ENCODE data around the gene CNNM3. TPM values are rescaled to one million over a fixed set of nuclear protein-coding genes. Genes with fewer than 3 reads are reported as not detected.

CNNM3 gene
- total RNA-seq, 6 experiments from 2014 or later, result 11.5 to 37.6 (median 21.6) TPM

DNA sequence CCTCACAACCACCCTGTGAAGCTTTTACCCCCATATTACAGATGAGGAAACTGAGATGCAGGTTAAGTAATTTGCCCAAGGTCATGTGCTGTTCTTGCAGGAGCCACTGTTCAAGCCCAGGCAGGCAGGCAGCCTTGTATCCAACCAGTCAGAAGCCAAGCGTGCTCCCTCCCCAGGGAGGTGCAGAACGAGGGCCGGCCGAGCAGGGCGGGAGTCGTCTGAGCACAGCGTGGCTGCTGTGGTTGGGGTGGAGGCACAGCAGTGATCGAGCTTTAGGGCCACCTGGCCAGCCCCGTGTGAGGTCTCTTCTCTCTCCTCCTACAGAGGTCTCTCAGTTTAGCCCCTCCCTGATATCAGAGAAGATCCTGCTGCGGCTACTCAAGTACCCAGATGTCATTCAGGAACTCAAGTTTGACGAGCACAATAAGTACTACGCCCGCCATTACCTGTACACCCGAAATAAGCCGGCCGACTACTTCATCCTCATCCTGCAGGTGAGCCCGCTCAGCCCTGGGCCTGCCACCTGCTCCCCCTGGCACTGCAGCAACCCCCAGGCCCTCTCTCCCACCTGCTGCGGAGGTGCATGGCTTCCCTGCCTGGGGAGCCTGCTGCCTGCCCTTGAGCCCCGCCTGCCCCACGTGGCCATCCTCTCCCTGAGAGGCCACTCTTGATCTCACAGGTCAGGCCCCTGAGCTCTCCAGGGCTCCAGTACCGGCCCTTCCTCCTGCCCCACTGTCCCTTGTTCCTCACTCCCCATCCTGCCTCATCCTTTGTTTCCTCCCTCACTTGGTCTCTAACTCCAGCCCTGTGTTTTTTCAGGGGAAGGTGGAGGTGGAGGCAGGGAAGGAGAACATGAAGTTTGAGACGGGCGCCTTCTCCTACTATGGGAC, 17.1 kb upstream of the CNNM3 start:
- Histone ChIP-seq H3K4me3 (no peak overlapping the region), H3K4me1 (peaks cover 0 to 6% (median 0%) of the 10 kb centered on the region in 4 donors), H3K36me3 (no peaks in the 10 kb centered on the region), H3K27me3 (no peaks in the 10 kb centered on the region), H3K9me3 (no peaks in the 10 kb centered on the region), H3K27ac (no peak overlapping the region)
- intact Hi-C loops (cut with DNase I), result no loop called here
- DNase-seq (no peak), ATAC-seq (no peak)
- WGBS (ENCODE audit: insufficient coverage, low coverage, low lambda C conversion rate, missing lambda C conversion rate), result 92% methylated on average over 9 of the region's 23 CpGs
- TF ChIP-seq, protein P1, sequence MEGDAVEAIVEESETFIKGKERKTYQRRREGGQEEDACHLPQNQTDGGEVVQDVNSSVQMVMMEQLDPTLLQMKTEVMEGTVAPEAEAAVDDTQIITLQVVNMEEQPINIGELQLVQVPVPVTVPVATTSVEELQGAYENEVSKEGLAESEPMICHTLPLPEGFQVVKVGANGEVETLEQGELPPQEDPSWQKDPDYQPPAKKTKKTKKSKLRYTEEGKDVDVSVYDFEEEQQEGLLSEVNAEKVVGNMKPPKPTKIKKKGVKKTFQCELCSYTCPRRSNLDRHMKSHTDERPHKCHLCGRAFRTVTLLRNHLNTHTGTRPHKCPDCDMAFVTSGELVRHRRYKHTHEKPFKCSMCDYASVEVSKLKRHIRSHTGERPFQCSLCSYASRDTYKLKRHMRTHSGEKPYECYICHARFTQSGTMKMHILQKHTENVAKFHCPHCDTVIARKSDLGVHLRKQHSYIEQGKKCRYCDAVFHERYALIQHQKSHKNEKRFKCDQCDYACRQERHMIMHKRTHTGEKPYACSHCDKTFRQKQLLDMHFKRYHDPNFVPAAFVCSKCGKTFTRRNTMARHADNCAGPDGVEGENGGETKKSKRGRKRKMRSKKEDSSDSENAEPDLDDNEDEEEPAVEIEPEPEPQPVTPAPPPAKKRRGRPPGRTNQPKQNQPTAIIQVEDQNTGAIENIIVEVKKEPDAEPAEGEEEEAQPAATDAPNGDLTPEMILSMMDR (IDR thresholded peaks at IDR 0.05), result no peak
- no peak for TF ChIP-seq POLR2A (IDR thresholded peaks at IDR 0.05)

DNA sequence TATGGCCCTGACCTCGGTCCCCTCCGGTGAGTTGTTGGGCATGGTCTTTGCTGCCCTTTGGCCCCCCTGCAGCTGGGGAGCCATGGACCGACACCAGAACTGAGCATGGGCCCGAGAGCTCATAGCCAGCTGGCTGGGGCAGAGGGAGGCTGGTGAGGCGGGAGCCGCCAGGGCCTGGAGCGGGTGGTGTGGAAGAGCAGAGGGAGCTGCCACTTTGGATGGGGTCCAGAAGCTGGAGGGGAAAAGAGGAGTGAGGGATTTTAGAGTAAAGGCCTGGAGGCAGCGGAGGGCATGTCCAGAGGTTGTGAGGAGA, 16.5 kb upstream of the CNNM3 start:
- Histone ChIP-seq H3K9me3 (no peaks in the 10 kb centered on the region), H3K36me3 (no peaks in the 10 kb centered on the region), H3K4me3 (no peak overlapping the region), H3K4me1 (peaks cover 0 to 6% (median 0%) of the 10 kb centered on the region in 4 donors), H3K27ac (no peak overlapping the region), H3K27me3 (no peaks in the 10 kb centered on the region)
- ATAC-seq (no peak), DNase-seq (no peak)
- intact Hi-C loops (cut with DNase I), result no loop called here
- WGBS (ENCODE audit: insufficient coverage, low coverage, low lambda C conversion rate, missing lambda C conversion rate), result 94% methylated on average over 8 of the region's 8 CpGs
- no peak for TF ChIP-seq POLR2A (IDR thresholded peaks at IDR 0.05)
- TF ChIP-seq, protein P1 (IDR thresholded peaks at IDR 0.05), result no peak

DNA sequence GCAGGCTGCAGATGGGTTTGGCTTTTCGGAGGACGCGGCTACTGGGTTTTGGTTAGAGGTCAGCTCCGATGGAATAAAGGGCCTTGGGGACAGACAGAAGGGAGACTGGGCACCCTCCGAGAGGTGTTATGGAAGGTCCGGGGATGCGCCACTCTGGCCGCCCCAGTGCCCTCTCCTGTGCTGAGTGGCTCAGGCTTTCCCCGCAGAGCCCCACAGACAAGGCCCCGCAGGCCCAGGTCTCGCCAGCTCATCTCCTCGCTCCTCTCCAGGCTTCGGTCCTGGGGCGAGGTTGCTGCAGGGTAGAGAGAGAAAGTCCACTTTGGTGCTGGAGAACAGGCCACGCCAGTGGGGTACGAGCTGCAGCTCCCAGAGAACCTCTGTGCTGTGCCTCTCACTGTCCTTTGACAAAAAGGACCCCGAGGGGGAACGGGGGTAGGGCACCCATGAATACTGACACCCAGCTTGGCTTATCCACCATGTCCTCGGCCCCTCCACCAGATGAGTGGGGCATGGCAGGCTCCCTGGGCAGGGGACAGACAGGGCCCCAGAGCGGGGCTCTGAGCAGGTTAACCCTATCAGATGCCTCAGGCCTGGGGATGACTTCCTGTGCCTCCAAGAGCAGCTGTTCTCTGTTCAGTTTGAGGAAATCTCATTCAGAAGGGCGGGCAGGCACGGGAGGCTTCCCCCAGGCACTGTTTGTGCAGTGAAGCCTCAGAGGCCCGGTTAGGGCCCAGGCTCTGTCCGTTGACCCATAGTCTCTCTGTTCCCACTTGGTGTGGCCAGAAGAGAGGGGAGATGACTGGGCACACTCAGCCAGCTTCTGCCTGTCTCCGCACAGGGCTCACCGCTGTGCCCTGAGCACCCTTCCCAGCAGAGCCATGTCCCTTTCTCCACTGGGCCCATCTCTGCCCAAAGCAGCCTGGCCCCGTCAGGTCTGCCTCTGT, 15.7 kb upstream of the CNNM3 start:
- no peak for DNase-seq
- no peak for TF ChIP-seq POLR2A (IDR thresholded peaks at IDR 0.05)
- TF ChIP-seq, protein P1 (IDR thresholded peaks at IDR 0.05), result no peak
- WGBS (ENCODE audit: insufficient coverage, low coverage, low lambda C conversion rate, missing lambda C conversion rate), result 92% methylated on average over 2 of the region's 27 CpGs
- Histone ChIP-seq H3K4me1 (peaks cover 0 to 6% (median 0%) of the 10 kb centered on the region in 4 donors), H3K27ac (no peak overlapping the region), H3K36me3 (no peaks in the 10 kb centered on the region), H3K27me3 (no peaks in the 10 kb centered on the region), H3K4me3 (no peak overlapping the region), H3K9me3 (no peaks in the 10 kb centered on the region)
- ATAC-seq, result no peak
- intact Hi-C loops (cut with DNase I), result no loop called here

DNA sequence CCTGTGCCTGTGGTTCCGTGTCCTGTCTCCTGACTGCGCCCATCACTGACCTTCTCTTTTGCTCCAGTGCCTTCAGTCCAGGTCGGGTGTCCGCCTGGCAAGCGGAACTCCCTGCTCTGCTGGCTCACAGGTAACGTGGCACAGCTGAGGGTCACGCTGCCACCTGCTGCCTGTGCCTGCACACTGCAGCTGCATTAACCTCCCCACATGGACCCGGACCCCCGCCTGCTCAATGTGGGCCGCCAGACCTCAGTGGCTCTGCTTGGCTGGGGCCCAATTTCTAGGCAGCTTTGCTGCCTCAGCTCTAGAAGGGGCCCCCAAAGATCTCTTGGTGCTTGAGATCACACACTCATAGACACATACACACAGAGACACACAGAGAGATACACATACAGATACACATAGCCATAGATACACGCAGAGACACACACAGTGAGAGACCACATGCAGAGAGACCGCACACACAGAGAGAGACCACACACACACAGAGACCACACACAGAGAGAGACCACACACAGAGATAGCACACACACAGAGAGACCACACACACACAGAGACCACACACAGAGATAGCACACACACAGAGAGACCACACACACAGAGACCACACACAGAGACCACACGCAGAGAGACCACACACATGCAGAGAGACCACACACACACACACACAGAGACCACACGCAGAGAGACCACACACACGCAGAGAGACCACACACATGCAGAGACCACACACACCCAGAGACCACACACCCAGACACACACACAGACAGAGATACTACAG, 14.9 kb upstream of the CNNM3 start:
- peak; percentile 98 to 100 (median 99) for ATAC-seq
- 19% methylated on average over 9 of the region's 15 CpGs for WGBS (ENCODE audit: insufficient coverage, low coverage, low lambda C conversion rate, missing lambda C conversion rate)
- intact Hi-C loops (cut with DNase I), result no loop called here
- no peaks in the 10 kb centered on the region for H3K36me3 ChIP-seq
- no peak overlapping the region for H3K27ac ChIP-seq
- no peaks in the 10 kb centered on the region for H3K9me3 ChIP-seq
- no peak overlapping the region for H3K4me3 ChIP-seq
- peak; percentile 84 to 92 (median 86) for DNase-seq
- peaks cover 0 to 6% (median 0%) of the 10 kb centered on the region in 4 donors for H3K4me1 ChIP-seq
- TF ChIP-seq, protein P1 (IDR thresholded peaks at IDR 0.05), result peak; percentile 86 to 94 (median 92)
- TF ChIP-seq POLR2A (IDR thresholded peaks at IDR 0.05), result no peak
- no peaks in the 10 kb centered on the region for H3K27me3 ChIP-seq
